DLD1 (cell line): ENCODE data around the gene A1BG.
"Not testable (repeated sequence)": the region's sequence is repeated elsewhere in the genome, so short reads cannot be mapped to it uniquely, and the experiment has no call there.

Experiments used
- in situ Hi-C: cut with HindIII; loops from 2 replicates; pipeline ENCODE4 v1.10.0; 2017; ENCODE audit warnings: low sequenced_read_pairs

Gene A1BG

DNA sequence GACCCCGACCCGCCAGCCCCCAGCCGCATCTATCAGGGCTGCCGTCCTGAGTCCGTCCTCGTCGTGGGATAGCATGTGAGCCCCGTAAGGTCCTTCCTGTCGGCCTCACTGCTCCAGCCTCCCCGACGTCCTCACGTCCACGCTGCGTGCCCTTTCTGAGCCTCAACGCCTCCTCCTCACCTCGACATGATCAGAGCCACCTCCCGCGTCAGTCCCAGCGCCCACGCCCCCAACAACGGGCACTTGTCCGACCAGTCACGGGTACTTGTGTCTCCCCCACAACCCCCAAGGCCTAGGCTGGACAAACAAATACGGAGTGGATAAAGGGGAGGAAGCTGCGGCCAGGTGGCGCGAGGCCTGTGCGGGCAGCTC lies 8.6 kb upstream of the A1BG start:
- in situ Hi-C loops: no loop called here

- in situ Hi-C loops: no loop called here
Measured at GRCh38 chr19:58357481-58358145, 4.3 kb upstream of the A1BG start.

DNA sequence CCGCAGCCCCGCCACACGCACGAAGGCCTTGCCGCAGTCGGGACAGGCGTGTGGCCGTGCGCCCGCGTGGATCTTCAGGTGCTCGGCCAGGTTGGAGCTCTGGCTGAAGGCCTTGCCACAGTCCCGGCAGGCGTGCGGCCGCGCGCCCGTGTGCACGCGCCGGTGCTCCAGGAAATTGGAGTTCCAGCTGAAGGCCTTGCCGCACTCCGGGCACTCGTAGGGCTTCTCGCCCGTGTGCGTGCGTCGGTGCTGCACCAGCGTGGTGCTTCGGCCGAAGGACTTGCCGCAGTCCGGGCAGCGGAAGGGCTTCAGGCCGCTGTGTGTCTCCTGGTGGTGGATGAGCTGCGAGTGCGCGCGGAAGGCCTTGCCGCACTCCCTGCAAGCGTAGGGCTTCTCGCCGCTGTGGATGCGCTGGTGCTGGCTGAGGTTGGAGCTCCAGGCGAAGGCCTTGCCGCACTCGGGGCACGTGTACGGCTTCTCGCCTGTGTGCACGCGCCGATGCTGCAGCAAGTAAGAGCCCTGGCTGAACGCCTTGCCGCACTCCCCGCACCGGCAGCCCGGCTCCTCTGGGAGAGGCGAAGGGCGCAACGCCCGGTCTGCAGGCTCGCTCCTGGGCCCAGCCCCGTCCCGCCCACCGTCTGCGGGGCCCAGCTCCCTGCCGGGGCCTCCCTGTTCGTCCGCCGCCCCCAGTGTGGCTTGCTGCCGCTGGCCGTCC lies 3.6 kb upstream of the A1BG start:
- in situ Hi-C loops: no loop called here

DNA sequence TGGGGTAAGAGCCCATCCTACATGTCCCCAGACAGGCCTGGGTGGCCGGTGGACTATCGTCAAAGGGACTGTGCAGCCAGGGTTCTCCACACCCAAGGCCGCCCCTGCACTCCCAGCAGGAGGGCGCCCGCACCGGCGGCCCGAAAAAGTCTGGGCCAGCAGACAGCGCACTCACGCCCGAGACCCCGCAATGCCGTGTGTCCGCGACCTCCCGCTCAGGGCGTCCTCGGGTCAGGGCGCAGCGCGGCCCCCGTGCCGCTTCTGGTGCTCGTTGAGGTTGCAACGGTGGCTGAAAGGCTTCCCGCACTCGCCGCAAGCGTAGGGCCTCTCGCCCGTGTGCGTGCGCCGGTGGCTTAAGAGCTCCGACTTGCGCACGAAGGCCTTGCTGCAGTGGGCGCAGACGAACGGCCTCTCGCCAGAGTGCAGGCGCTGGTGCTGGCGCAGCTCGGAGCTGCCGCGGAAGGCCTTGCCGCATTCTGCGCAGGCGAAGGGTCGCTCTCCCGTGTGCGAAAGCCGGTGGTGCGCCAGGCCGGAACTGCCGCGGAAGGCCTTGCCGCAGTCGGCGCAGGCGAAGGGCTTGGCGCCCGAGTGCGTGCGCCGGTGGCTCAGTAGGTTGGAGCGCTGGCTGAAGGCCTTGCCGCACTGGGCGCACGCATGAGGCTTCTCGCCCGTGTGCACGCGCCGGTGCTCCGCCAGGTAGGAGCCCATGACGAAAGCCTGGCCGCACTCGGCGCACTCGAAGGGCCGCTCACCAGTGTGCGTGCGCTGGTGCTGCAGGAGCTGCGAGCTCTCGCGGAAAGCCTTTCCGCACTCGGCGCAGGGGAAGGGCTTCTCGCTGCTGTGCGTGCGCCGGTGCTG lies 2.8 kb upstream of the A1BG start:
- in situ Hi-C loops: no loop called here

GRCh38 chr19:58355215-58355796 lies 2.0 kb upstream of the A1BG start:
- in situ Hi-C loops: no loop called here

- in situ Hi-C loops: no loop called here
Measured at GRCh38 chr19:58354478-58355030, 1.3 kb upstream of the A1BG start.

GRCh38 chr19:58353717-58354477 lies 605 bp upstream of the A1BG start:
- in situ Hi-C loops: no loop called here

DNA sequence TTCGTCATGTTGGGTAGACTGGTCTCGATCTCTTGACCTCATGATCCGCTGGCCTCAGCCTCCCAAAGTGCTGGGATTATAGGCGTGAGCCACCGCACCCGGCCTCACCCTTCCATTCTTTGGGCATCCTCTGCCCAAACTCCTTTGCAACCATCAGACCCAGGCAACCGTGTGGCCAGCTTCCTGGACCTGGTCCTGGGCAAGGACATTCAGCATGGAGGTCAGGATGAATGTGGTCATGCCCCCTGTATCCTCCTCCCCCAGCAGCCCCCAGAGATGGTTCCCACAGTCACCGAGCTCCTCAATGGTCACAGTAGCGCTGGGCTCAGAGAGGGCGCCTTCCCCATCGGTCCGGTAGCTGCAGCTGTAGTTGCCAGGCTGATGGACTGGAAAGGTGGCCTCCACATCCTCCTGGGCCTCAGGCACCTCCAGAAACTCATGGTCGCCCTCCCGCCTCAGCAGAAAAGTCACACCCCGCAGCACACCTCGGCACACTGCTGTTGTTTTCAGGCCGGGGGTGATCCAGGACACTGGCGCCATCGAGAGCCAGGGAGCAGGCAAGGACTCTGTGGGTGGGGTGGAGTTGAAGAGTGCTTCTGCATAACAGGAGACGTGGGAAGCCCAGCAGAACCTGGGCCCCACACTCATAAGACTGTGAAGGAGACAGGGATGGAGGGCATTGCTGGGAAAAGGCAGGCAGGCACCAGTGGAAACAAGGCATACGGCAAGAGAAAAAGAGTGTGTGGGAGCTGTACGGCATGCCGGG lies 1.1 kb downstream of the A1BG start:
- in situ Hi-C loops: no loop called here

GRCh38 chr19:58351558-58351878 lies 1.8 kb downstream of the A1BG start:
- in situ Hi-C loops: no loop called here

DNA sequence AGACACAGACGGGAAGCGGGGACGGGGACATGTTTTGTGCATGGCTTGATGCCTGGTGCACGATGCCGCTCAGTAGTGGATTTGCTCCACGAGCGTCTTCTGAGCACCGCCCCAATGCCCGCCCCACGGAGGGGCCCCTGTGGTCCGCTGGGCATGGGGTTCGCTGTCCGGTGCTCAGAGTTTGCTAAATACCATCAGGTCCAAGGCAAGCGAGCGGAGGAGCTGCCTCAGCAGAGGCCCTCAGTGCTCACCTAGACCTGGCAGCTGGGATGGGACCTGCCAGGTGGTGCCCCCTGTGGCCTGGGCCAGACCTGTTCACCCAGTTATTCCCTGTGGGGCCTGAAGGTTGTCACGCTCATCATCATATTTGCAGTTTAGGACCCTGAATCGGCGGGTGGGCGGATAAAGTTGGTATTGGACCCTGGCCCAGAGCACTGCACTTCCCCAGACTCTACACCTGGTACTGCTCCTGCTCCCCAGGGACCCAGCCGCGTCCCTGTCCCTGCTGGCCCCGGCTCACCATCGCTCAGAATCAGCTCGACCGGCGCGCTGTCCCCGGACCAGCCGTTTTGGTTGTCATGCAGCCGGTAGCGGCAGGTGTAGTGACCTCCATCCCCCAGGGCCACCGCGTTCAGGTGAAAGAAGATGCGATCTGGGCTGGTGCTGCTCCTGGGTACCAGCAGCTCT lies 2.3 kb downstream of the A1BG start:
- in situ Hi-C loops: no loop called here

- in situ Hi-C loops: no loop called here
Measured at GRCh38 chr19:58350001-58350861, 3.1 kb downstream of the A1BG start.

- in situ Hi-C loops: no loop called here
Measured at GRCh38 chr19:58349590-58349989, 3.7 kb downstream of the A1BG start.

DNA sequence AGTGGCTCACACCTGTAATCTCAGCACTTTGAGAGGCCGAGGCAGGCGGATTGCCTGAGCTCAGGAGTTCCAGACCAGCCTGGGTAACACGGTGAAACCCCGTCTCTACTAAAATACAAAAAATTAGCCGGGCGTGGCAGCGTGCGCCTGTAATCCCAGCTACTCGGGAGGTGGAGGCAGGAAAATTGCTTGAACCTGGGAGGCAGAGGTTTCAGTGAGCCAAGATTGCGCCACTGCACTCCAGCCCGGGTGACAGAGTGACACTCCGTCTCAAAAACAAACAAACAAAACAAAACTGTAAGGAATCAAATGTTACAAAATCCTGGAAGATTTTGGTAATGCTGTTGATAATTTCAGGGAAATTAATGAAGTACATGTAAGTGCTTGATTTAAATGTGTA lies 5.2 kb downstream of the A1BG start:
- in situ Hi-C loops: not testable (repeated sequence)

- in situ Hi-C loops: no loop called here
Measured at GRCh38 chr19:58346961-58347929, 6.0 kb downstream of the A1BG start.

GRCh38 chr19:58345558-58345957 lies 7.7 kb downstream of the A1BG start:
- in situ Hi-C loops: no loop called here

- in situ Hi-C loops: no loop called here
Measured at GRCh38 chr19:58338825-58339558, 14.3 kb downstream of the A1BG start.
